ENCODE measurements around the gene RASD2. TPM values are rescaled to one million over a fixed set of nuclear protein-coding genes. Genes with fewer than 3 reads are reported as not detected.

The RASD2 gene
- total RNA-seq, 2 experiments from 2014 or later = 0.19 TPM; not detected in 1

- Histone ChIP-seq H3K9me2 (ENCODE audit: insufficient read depth, low read length) (no peaks in the 10 kb centered on the region), H3K4me2 (ENCODE audit: low read length) (no peak overlapping the region), H3K36me3 (ENCODE audit: insufficient read depth, low read length) (no peaks in the 10 kb centered on the region), H3K9me3 (ENCODE audit: low read length) (no peaks in the 10 kb centered on the region), H3K79me2 (ENCODE audit: insufficient read depth, low read depth, low read length) (no peaks in the 10 kb centered on the region), H3K27ac (ENCODE audit: low read depth, low read length, poor library complexity, severe bottlenecking) (no peak overlapping the region), H3K4me3 (ENCODE audit: low read depth, low read length, poor library complexity, severe bottlenecking) (no peak overlapping the region), H4K20me1 (ENCODE audit: insufficient read depth, low read length) (no peaks in the 10 kb centered on the region), H3K4me1 (ENCODE audit: insufficient read depth, low read length, poor library complexity, severe bottlenecking) (peaks cover 22% of the 10 kb centered on the region), H2AFZ (ENCODE audit: low read length) (no peak overlapping the region)
- ChIA-PET POLR2A (interaction anchor here (1.1 kb wide), 1 partner anchor 16 kb away, joined by 3 read pairs; no protein-coding TSS in a partner anchor), CTCF (ENCODE audit: unreplicated experiment) (no interaction called here)
- no peak for DNase-seq (ENCODE audit: low spot score)
- TF ChIP-seq EZH2phosphoT487 (IDR thresholded peaks at IDR 0.05; ENCODE audit: borderline replicate concordance, low read depth, low read length) (no peak), CTCF (conservative IDR thresholded peaks at IDR 0.05; ENCODE audit: low read length) (no peak)
- intact Hi-C loops (cut with micrococcal nuclease; ENCODE audit: unreplicated experiment) = no loop called here
- no TSS peak for BruUV-seq (replicated peaks)
These were observed 31.2 kb upstream of the RASD2 start for GRCh38 chr22:35509451-35509850.

GRCh38 chr22:35509960-35510359 is 30.7 kb upstream of the RASD2 start:
- Histone ChIP-seq H3K4me2 (ENCODE audit: low read length) (no peak overlapping the region), H3K9me3 (ENCODE audit: low read length) (no peaks in the 10 kb centered on the region), H3K9me2 (ENCODE audit: insufficient read depth, low read length) (no peaks in the 10 kb centered on the region), H3K4me3 (ENCODE audit: low read depth, low read length, poor library complexity, severe bottlenecking) (no peak overlapping the region), H2AFZ (ENCODE audit: low read length) (no peak overlapping the region), H3K36me3 (ENCODE audit: insufficient read depth, low read length) (no peaks in the 10 kb centered on the region), H3K4me1 (ENCODE audit: insufficient read depth, low read length, poor library complexity, severe bottlenecking) (peaks cover 22% of the 10 kb centered on the region), H3K27ac (ENCODE audit: low read depth, low read length, poor library complexity, severe bottlenecking) (no peak overlapping the region), H4K20me1 (ENCODE audit: insufficient read depth, low read length) (no peaks in the 10 kb centered on the region), H3K79me2 (ENCODE audit: insufficient read depth, low read depth, low read length) (no peaks in the 10 kb centered on the region)
- intact Hi-C loops (cut with micrococcal nuclease; ENCODE audit: unreplicated experiment) = no loop called here
- ChIA-PET POLR2A (interaction anchor here (1.1 kb wide), 1 partner anchor 17 kb away, joined by 3 read pairs; no protein-coding TSS in a partner anchor), CTCF (ENCODE audit: unreplicated experiment) (no interaction called here)
- no TSS peak for BruUV-seq (replicated peaks)
- no peak for TF ChIP-seq CTCF (conservative IDR thresholded peaks at IDR 0.05; ENCODE audit: low read length)
- no peak for TF ChIP-seq EZH2phosphoT487 (IDR thresholded peaks at IDR 0.05; ENCODE audit: borderline replicate concordance, low read depth, low read length)
- DNase-seq (ENCODE audit: low spot score) = no peak

GRCh38 chr22:35510481-35510934 is 30.1 kb upstream of the RASD2 start:
- no peaks in the 10 kb centered on the region for H3K9me3 ChIP-seq (ENCODE audit: low read length)
- DNase-seq (ENCODE audit: low spot score) = no peak
- no TSS peak for BruUV-seq (replicated peaks)
- CTCF ChIA-PET (ENCODE audit: unreplicated experiment) = no interaction called here
- H3K36me3 ChIP-seq (ENCODE audit: insufficient read depth, low read length) = no peaks in the 10 kb centered on the region
- no peaks in the 10 kb centered on the region for H4K20me1 ChIP-seq (ENCODE audit: insufficient read depth, low read length)
- H3K9me2 ChIP-seq (ENCODE audit: insufficient read depth, low read length) = no peaks in the 10 kb centered on the region
- TF ChIP-seq CTCF (conservative IDR thresholded peaks at IDR 0.05; ENCODE audit: low read length) (no peak), EZH2phosphoT487 (IDR thresholded peaks at IDR 0.05; ENCODE audit: borderline replicate concordance, low read depth, low read length) (no peak)
- H3K27ac ChIP-seq (ENCODE audit: low read depth, low read length, poor library complexity, severe bottlenecking) = no peak overlapping the region
- intact Hi-C loops (cut with micrococcal nuclease; ENCODE audit: unreplicated experiment) = no loop called here
- peaks cover 16% of the 10 kb centered on the region for H3K4me1 ChIP-seq (ENCODE audit: insufficient read depth, low read length, poor library complexity, severe bottlenecking)
- no peak overlapping the region for H3K4me3 ChIP-seq (ENCODE audit: low read depth, low read length, poor library complexity, severe bottlenecking)
- no peak overlapping the region for H3K4me2 ChIP-seq (ENCODE audit: low read length)
- H2AFZ ChIP-seq (ENCODE audit: low read length) = no peak overlapping the region
- POLR2A ChIA-PET = interaction anchor here (1.1 kb wide), 1 partner anchor 17 kb away, joined by 3 read pairs; no protein-coding TSS in a partner anchor
- H3K79me2 ChIP-seq (ENCODE audit: insufficient read depth, low read depth, low read length) = no peaks in the 10 kb centered on the region

All from OCI-LY7 (cell line).